Activated T-helper 1 cell treated with anti-CD3 and anti-CD28 coated beads, Interleukin-12 subunit alpha, Interleukin-12 subunit beta, Interleukin-2, Interleukin-4 antibody, amounts not matched to agents 30 ng/mL and 10 ng/mL and 1 ng/mL, durations not matched to agents 14 hours and 24 hours and 36 hours (primary cell): ENCODE data around the gene APH1B. TPM values are rescaled to one million over a fixed set of nuclear protein-coding genes. Genes with fewer than 3 reads are reported as not detected.

Source experiments
- DNase-seq: peaks from one replicate; pipeline ENCODE4 v3.0.0; 2021; ENCODE audit warnings: low spot score
- H3K27ac Mint-ChIP-seq: one replicate; pipeline ENCODE4 v1.8.0; 2021; ENCODE audit warnings: mild to moderate bottlenecking, mixed read lengths
- H3K27me3 Mint-ChIP-seq: one replicate; pipeline ENCODE4 v1.8.0; 2022; ENCODE audit warnings: mild to moderate bottlenecking, moderate library complexity, mixed read lengths; ENCODE audit not compliant: insufficient read depth
- H3K36me3 Mint-ChIP-seq: one replicate; pipeline ENCODE4 v1.8.0; 2021; ENCODE audit warnings: low read depth, mixed read lengths
- H3K4me1 Mint-ChIP-seq: one replicate; pipeline ENCODE4 v1.8.0; 2021; ENCODE audit warnings: low read depth, mixed read lengths
- H3K4me3 Mint-ChIP-seq: one replicate; pipeline ENCODE4 v1.8.0; 2021; ENCODE audit warnings: mild to moderate bottlenecking, moderate library complexity, mixed read lengths
- H3K9me3 Mint-ChIP-seq: one replicate; pipeline ENCODE4 v1.8.0; 2021; ENCODE audit warnings: mixed read lengths
- intact Hi-C: fragments of 100-400 bp; cut with micrococcal nuclease; formaldehyde crosslinking; loops from one replicate; pipeline ENCODE4 v1.15.1; 2024
- total RNA-seq: library from RNA; stranded (reverse); gene quantifications from 2 replicates; pipeline ENCODE4 v1.2.3, GENCODE V29; 2022

Gene APH1B
- total RNA-seq, 1 donor from 2014 or later: 4.1 TPM

- no peak for DNase-seq
- intact Hi-C loops: no loop called here
- no peak overlapping the region for H3K27ac Mint-ChIP-seq
- no peaks in the 10 kb centered on the region for H3K9me3 Mint-ChIP-seq
- peaks cover 59% of the 10 kb centered on the region for H3K4me1 Mint-ChIP-seq
- peaks cover 2% of the 10 kb centered on the region for H3K27me3 Mint-ChIP-seq
- peaks cover 31% of the 10 kb centered on the region for H3K36me3 Mint-ChIP-seq
- no peak overlapping the region for H3K4me3 Mint-ChIP-seq
Observed at GRCh38 chr15:63240109-63240508, 37.3 kb upstream of the APH1B start.

GRCh38 chr15:63241316-63241715 lies 36.1 kb upstream of the APH1B start:
- DNase-seq: no peak
- Mint-ChIP-seq H3K9me3 (no peaks in the 10 kb centered on the region), H3K27me3 (peaks cover 2% of the 10 kb centered on the region), H3K36me3 (peaks cover 37% of the 10 kb centered on the region), H3K4me3 (no peak overlapping the region), H3K27ac (no peak overlapping the region), H3K4me1 (peaks cover 55% of the 10 kb centered on the region)
- intact Hi-C loops: no loop called here

- intact Hi-C loops: no loop called here
- H3K4me1 Mint-ChIP-seq: peaks cover 50% of the 10 kb centered on the region
- H3K4me3 Mint-ChIP-seq: no peak overlapping the region
- H3K9me3 Mint-ChIP-seq: no peaks in the 10 kb centered on the region
- no peak overlapping the region for H3K27ac Mint-ChIP-seq
- DNase-seq: no peak
- H3K27me3 Mint-ChIP-seq: peaks cover 2% of the 10 kb centered on the region
- H3K36me3 Mint-ChIP-seq: peaks cover 44% of the 10 kb centered on the region
Observed at GRCh38 chr15:63243101-63243500, 34.3 kb upstream of the APH1B start.

- Mint-ChIP-seq H3K4me1 (peaks cover 43% of the 10 kb centered on the region), H3K27ac (no peak overlapping the region), H3K9me3 (no peaks in the 10 kb centered on the region), H3K36me3 (peaks cover 48% of the 10 kb centered on the region), H3K4me3 (no peak overlapping the region), H3K27me3 (peaks cover 2% of the 10 kb centered on the region)
- intact Hi-C loops: no loop called here
- no peak for DNase-seq
Observed at GRCh38 chr15:63243776-63244175, 33.6 kb upstream of the APH1B start.

GRCh38 chr15:63244399-63244798 lies 33.0 kb upstream of the APH1B start:
- Mint-ChIP-seq H3K4me1 (peaks cover 39% of the 10 kb centered on the region), H3K4me3 (no peak overlapping the region), H3K9me3 (no peaks in the 10 kb centered on the region)

GRCh38 chr15:63244976-63245645 lies 32.3 kb upstream of the APH1B start:
- Mint-ChIP-seq H3K4me3 (no peak overlapping the region), H3K9me3 (no peaks in the 10 kb centered on the region), H3K36me3 (peaks cover 51% of the 10 kb centered on the region), H3K27me3 (no peaks in the 10 kb centered on the region), H3K27ac (peak overlapping the region; percentile 48), H3K4me1 (peaks cover 32% of the 10 kb centered on the region)
- no peak for DNase-seq
- intact Hi-C loops: no loop called here

More at GRCh38 chr15:63244399-63244798, 33.0 kb upstream of the APH1B start:
- no peak for DNase-seq
- H3K27me3 Mint-ChIP-seq: peaks cover 2% of the 10 kb centered on the region
- peak overlapping the region; percentile 48 for H3K27ac Mint-ChIP-seq
- peaks cover 53% of the 10 kb centered on the region for H3K36me3 Mint-ChIP-seq
- intact Hi-C loops: no loop called here

- intact Hi-C loops: no loop called here
- Mint-ChIP-seq H3K27me3 (no peaks in the 10 kb centered on the region), H3K4me3 (no peak overlapping the region), H3K9me3 (no peaks in the 10 kb centered on the region), H3K36me3 (peaks cover 54% of the 10 kb centered on the region), H3K4me1 (peaks cover 31% of the 10 kb centered on the region), H3K27ac (peak overlapping the region; percentile 29)
- DNase-seq: no peak
Observed at GRCh38 chr15:63246691-63247469, 30.5 kb upstream of the APH1B start.

- Mint-ChIP-seq H3K9me3 (no peaks in the 10 kb centered on the region), H3K36me3 (peaks cover 47% of the 10 kb centered on the region), H3K27ac (no peak overlapping the region)
Observed at GRCh38 chr15:63250312-63250965, 27.0 kb upstream of the APH1B start.

GRCh38 chr15:63251701-63252100 lies 25.7 kb upstream of the APH1B start:
- Mint-ChIP-seq H3K27ac (no peak overlapping the region), H3K36me3 (peaks cover 44% of the 10 kb centered on the region), H3K4me3 (no peak overlapping the region), H3K9me3 (no peaks in the 10 kb centered on the region), H3K27me3 (no peaks in the 10 kb centered on the region), H3K4me1 (peaks cover 7% of the 10 kb centered on the region)
- no peak for DNase-seq
- intact Hi-C loops: no loop called here

More at GRCh38 chr15:63250312-63250965, 27.0 kb upstream of the APH1B start:
- H3K27me3 Mint-ChIP-seq: no peaks in the 10 kb centered on the region
- intact Hi-C loops: no loop called here
- no peak overlapping the region for H3K4me3 Mint-ChIP-seq
- peaks cover 8% of the 10 kb centered on the region for H3K4me1 Mint-ChIP-seq
- DNase-seq: no peak

- intact Hi-C loops: no loop called here
- Mint-ChIP-seq H3K9me3 (no peaks in the 10 kb centered on the region), H3K36me3 (peaks cover 38% of the 10 kb centered on the region)
Observed at GRCh38 chr15:63252292-63252691, 25.1 kb upstream of the APH1B start.

GRCh38 chr15:63254991-63255390 lies 22.4 kb upstream of the APH1B start:
- intact Hi-C loops: no loop called here
- Mint-ChIP-seq H3K27ac (no peak overlapping the region), H3K36me3 (peaks cover 27% of the 10 kb centered on the region), H3K27me3 (no peaks in the 10 kb centered on the region), H3K9me3 (no peaks in the 10 kb centered on the region), H3K4me1 (no peaks in the 10 kb centered on the region), H3K4me3 (no peak overlapping the region)
- DNase-seq: no peak

More at GRCh38 chr15:63252292-63252691, 25.1 kb upstream of the APH1B start:
- Mint-ChIP-seq H3K27ac (no peak overlapping the region), H3K4me3 (no peak overlapping the region), H3K27me3 (no peaks in the 10 kb centered on the region), H3K4me1 (peaks cover under 1% of the 10 kb centered on the region)
- no peak for DNase-seq

- DNase-seq: no peak
- no peaks in the 10 kb centered on the region for H3K9me3 Mint-ChIP-seq
- H3K27ac Mint-ChIP-seq: no peak overlapping the region
- H3K36me3 Mint-ChIP-seq: peaks cover 24% of the 10 kb centered on the region
- intact Hi-C loops: no loop called here
- H3K4me3 Mint-ChIP-seq: no peak overlapping the region
- no peaks in the 10 kb centered on the region for H3K27me3 Mint-ChIP-seq
- H3K4me1 Mint-ChIP-seq: no peaks in the 10 kb centered on the region
Observed at GRCh38 chr15:63255489-63255990, 21.9 kb upstream of the APH1B start.
